AG04449 (cell line): Measurements from ENCODE around the gene KCTD17.

Source experiments
- CTCF ChIA-PET: fragments of 350-600 bp; formaldehyde crosslinking; extraction: SDS; loops from one replicate; lab custom pipeline; 2021; ENCODE audit warnings: antibody characterized with exemption; lab: Yijun Ruan, JAX
- POLR2A ChIA-PET: fragments of 400-600, 350-600 bp; formaldehyde crosslinking; extraction: SDS; loops from one replicate; lab custom pipeline; 2020; ENCODE audit warnings: antibody characterized with exemption, inconsistent platforms; lab: Yijun Ruan, JAX
- DNase-seq: peaks from one replicate; pipeline ENCODE4 v3.0.0-alpha.2; 2010; ENCODE audit warnings: low read depth, low spot score
- H3K4me3 ChIP-seq: 2 replicates; pipeline ENCODE4 v1.5.1; 2011; ENCODE audit warnings: low read depth, mild to moderate bottlenecking, control low read depth, low read length
- TF ChIP-seq, protein P1 (sequence below): IDR thresholded peaks from one replicate; pipeline ENCODE4 v1.5.1; 2011; ENCODE audit warnings: mild to moderate bottlenecking, moderate library complexity, low read length, control low read depth, inconsistent platforms; ENCODE audit not compliant: insufficient read depth; ENCODE audit errors: missing control alignments

KCTD17 gene

GRCh38 chr22:37054600-37055365 is 3.2 kb downstream of the KCTD17 start:
- no peak for DNase-seq
- ChIA-PET POLR2A (no interaction called here), CTCF (interaction anchor here (1.1 to 1.6 kb wide), 3 partner anchors 9 to 145 kb away, joined by 4 to 14 read pairs (median 6); no protein-coding TSS in a partner anchor)
- TF ChIP-seq, protein P1, sequence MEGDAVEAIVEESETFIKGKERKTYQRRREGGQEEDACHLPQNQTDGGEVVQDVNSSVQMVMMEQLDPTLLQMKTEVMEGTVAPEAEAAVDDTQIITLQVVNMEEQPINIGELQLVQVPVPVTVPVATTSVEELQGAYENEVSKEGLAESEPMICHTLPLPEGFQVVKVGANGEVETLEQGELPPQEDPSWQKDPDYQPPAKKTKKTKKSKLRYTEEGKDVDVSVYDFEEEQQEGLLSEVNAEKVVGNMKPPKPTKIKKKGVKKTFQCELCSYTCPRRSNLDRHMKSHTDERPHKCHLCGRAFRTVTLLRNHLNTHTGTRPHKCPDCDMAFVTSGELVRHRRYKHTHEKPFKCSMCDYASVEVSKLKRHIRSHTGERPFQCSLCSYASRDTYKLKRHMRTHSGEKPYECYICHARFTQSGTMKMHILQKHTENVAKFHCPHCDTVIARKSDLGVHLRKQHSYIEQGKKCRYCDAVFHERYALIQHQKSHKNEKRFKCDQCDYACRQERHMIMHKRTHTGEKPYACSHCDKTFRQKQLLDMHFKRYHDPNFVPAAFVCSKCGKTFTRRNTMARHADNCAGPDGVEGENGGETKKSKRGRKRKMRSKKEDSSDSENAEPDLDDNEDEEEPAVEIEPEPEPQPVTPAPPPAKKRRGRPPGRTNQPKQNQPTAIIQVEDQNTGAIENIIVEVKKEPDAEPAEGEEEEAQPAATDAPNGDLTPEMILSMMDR: no peak
- no peak overlapping the region for H3K4me3 ChIP-seq

DNA sequence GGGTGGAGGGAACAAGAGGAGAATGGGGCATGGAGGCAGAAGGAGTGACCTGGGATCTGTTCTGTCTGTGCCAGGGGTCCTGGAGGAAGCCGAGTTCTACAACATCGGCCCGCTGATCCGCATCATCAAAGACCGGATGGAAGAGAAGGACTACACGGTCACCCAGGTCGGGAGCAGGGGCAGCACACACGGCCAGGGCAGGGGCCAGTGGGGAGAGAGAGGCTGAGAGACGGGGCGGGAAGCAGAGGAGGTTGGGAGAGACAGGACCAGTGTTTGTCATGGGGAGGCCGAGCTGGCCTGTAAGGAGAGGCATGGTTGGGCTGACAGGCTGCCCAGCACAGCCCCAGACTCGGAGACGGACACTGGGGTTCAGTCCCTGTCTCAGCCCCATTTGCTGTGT is 4.7 kb downstream of the KCTD17 start:
- CTCF ChIA-PET: interaction anchor here (1.6 kb wide), 1 partner anchor 143 kb away, joined by 6 read pairs; no protein-coding TSS in a partner anchor
- no peak overlapping the region for H3K4me3 ChIP-seq
- no peak for DNase-seq
- TF ChIP-seq, protein P1: no peak
- POLR2A ChIA-PET: no interaction called here

DNA sequence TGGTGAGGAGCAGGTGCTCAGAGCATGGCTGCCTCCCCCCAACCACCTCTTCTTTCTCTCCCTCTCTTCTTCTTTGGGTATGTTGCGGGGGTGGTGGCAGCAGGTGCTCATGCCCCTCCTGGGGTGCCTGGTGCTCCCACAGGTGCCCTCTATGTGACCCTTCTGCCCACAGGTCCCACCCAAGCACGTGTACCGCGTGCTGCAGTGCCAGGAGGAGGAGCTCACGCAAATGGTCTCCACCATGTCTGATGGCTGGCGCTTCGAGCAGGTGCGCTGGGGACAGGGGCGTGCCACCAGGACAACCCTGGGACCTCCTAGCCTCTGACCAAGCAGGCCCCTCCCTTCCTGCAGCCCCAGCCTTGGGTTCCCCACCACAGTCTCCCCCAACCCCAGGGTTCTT is 5.7 kb downstream of the KCTD17 start:
- ChIA-PET POLR2A (no interaction called here), CTCF (no interaction called here)
- TF ChIP-seq, protein P1: no peak

DNA sequence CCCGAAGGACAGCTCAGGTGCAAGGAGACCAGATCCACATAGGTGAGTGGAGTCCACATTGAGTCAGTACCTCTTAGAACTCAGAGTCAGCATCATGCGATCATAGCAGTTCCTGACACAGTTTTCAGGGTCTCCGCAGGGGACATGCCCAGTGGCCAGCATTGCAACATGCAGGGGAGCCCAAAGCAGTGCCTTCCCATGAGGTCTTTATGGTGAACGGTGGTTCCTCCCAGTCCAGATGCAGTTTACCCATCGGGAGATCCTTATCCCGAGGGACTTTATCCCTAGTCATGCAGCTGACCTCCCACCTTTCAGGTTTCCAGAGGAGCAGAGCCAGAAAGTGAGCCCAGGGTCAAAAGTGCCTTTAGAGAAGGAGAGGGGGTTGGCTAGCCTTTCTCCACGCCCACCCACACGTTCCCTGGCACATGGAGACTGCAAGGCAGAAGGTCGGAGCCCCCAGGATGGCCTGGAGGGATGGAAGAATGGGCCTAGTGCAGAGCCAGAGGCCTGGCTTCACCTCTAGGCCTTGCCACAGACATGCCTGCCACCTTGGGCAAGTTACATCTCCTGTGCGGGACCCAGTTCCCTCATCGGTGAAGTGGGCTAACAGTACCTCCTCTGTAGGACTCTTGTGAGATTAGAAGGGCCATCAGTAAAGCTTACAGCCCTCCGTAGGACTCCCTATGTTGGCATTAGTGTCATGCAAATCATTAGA is 6.4 kb downstream of the KCTD17 start:
- H3K4me3 ChIP-seq: no peak overlapping the region
- CTCF ChIA-PET: no interaction called here
- TF ChIP-seq, protein P1: no peak
- POLR2A ChIA-PET: no interaction called here
- DNase-seq: no peak

More for the DNA sequence above, 5.7 kb downstream of the KCTD17 start:
- H3K4me3 ChIP-seq: no peak overlapping the region
- DNase-seq: no peak

GRCh38 chr22:37058917-37059701 is 7.6 kb downstream of the KCTD17 start:
- no peak for DNase-seq
- no peak overlapping the region for H3K4me3 ChIP-seq
- ChIA-PET POLR2A (no interaction called here), CTCF (no interaction called here)
- TF ChIP-seq, protein P1: no peak
